NK-92 treated with Interleukin-12 subunit alpha and Interleukin-12 subunit beta, amount 100 ng/mL, for 24 hours (cell line): ENCODE measurements around the gene RIPOR1.
A peak's percentile ranks its signal among the peaks of the same experiment; 100 is the strongest.

Experiments
- DNase-seq: peaks from one replicate; lab custom pipeline; 2025; lab: John Stamatoyannopoulos, UW

Gene RIPOR1

DNA sequence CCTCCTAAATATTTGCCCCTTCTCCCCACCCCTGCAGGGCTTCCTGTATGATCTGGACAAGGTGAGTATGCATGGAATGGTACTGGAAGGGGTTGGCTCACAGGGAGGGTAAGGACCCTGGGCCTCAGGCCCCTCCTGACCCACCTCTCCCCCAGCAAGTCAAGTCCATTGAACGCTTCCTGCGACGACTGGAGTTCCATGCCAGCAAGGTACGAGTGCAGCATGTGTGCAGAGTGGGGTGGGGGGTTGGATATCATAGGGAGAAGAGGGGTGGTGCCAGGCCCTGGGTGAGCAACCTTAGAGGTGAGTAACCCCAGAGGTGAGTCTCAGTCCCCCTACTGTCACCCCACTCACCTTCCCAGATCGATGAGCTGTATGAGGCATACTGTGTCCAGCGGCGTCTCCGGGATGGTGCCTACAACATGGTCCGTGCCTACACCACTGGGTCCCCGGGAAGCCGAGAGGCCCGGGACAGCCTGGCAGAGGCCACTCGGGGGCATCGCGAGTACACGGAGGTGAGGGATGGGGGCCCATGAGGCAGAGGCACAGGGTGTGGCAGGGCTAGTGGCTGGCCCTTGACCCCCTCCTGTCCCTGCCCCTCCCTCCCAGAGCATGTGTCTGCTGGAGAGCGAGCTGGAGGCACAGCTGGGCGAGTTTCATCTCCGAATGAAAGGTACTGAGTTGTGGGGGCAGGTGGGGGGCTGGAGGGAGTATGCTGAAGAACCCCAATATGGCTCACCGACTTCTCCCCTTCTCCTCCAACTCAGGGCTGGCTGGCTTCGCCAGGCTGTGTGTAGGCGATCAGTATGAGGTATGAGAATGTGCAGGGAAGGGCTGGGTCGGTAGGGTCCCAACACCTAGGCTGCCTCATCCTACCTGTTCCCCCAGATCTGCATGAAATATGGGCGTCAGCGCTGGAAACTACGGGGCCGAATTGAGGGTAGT lies 11.3 kb downstream of the RIPOR1 start:
- DNase-seq, result no peak

DNA sequence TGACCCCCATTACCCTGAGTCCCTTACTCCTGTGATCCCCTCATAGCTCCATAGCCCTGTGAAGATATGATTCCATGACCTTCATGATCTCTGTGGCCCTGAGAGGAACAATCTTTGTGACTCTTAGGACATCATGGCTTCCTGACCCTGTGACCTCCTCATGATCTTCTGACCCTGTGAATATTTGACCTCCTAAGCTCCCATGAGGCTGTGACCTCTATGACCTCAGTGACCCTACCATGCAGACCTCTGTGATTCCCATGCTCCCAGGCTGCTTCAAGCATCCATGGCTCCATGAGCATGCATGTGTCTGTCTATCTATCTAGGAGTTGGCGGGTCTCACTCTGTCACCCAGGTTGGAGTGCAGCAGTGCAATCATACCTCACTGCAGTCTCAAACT lies 12.1 kb downstream of the RIPOR1 start:
- DNase-seq, result no peak

DNA sequence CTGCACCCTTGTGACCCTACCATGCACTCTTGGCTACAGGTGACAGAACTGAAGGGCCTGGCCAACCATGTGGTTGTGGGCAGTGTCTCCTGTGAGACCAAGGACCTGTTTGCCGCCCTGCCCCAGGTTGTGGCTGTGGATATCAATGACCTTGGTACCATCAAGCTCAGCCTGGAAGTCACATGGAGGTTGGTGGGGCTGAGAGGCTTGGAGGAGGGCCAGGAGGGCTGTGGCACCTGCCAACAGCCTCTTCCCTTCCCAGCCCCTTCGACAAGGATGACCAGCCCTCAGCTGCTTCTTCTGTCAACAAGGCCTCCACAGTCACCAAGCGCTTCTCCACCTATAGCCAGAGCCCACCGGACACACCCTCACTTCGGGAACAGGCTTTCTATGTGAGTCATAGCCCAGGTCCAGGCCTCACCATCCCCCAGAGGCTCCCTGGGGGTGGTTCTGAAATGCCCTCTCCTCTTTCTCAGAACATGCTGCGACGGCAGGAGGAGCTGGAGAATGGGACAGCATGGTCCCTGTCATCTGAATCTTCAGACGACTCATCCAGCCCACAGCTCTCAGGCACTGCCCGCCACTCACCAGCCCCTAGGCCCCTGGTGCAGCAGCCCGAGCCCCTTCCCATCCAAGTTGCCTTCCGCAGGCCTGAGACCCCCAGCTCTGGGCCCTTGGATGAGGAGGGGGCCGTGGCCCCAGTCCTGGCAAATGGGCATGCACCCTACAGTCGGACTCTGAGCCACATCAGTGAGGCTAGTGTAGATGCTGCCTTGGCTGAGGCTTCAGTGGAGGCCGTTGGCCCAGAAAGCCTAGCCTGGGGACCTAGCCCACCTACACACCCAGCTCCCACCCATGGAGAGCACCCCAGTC lies 13.0 kb downstream of the RIPOR1 start:
- no peak for DNase-seq

DNA sequence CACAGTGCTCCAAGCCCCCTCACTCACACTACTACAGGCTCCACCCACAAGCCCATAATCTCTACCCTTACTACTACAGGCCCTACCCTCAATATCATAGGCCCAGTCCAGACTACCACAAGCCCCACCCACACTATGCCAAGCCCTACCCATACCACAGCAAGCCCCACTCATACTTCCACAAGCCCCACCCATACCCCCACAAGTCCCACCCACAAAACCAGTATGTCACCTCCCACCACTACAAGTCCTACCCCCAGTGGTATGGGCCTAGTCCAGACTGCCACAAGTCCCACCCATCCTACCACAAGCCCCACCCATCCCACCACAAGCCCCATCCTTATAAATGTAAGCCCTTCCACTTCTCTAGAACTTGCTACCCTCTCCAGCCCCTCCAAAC lies 13.8 kb downstream of the RIPOR1 start:
- peak; percentile 23 for DNase-seq

DNA sequence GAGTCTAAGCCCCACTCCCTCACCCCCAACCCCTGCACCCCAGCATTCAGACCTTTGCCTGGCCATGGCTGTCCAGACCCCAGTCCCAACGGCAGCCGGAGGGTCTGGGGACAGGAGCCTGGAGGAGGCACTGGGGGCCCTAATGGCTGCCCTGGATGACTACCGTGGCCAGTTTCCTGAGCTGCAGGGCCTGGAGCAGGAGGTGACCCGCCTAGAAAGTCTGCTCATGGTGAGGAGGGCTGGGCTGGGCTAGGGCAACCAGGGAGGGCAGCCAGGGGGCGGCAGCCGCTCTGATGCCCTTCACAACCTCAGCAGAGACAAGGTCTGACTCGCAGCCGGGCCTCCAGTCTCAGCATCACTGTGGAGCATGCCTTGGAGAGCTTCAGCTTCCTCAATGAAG lies 14.4 kb downstream of the RIPOR1 start:
- no peak for DNase-seq

DNA sequence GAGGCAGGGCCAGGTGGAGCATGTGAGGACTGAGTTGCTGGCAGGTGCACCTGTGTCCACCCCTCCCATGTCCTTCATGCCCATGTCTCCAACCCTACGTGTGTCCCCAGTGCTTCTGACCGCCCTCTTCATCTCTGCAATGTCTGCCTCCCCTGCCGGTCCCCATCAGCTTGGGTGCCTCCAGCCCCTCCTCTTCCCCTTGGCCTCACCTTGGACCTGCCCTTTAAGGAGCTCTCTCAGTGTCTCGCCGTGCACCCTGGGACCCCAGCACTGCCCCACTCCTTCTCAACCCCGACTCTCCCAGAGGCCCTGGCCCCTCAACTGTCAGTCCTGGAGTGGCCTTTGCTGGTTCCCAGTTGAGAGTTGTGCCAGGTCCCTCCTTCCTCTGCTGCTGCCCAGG lies 15.0 kb downstream of the RIPOR1 start:
- no peak for DNase-seq

DNA sequence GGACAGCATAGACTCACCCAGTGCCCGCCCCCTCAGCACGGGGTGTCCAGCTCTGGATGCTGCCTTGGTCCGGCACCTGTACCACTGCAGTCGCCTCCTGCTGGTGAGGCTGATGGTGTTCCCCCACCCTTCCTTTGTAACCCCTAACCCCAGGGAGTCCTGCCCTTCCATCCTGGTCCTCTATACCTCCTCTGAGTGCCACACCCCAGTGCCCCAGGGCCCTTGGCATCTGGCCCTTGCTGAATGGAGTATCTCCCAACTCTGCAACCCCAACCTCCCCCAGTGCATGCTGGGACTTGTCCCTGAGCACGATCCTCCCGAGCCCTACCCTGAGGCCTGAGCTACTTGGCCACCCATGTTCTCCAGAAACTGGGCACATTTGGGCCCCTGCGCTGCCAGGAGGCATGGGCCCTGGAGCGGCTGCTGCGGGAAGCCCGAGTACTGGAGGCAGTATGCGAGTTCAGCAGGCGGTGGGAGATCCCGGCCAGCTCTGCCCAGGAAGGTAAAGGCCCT lies 15.8 kb downstream of the RIPOR1 start:
- DNase-seq, result no peak

DNA sequence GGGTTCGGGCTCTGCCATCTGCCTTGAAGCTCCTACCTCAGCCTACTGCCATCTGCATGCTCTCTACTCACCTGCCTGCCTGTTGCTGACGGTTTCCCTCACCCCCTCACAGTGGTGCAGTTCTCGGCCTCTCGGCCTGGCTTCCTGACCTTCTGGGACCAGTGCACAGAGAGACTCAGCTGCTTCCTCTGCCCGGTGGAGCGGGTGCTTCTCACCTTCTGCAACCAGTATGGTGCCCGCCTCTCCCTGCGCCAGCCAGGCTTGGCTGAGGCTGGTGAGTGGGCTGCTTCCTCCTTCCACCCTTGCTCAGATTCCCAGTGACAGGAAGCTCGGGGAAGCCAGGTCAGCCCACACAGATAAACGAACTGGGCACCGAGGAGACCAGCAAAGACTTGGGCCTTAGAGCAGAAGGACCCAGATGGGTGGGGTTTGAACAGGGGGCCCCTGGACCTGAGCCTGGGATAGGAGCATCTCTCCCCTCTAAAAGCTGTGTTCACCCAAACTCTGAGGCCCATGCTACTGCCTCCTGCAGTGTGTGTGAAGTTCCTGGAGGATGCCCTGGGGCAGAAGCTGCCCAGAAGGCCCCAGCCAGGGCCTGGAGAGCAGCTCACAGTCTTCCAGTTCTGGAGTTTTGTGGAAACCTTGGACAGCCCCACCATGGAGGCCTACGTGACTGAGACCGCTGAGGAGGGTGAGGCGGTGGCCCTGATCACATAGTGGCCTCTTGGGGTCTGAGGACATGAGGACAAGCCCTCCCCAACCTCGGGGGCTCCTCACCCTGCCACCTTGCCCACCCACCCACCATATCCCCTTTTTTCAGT lies 16.4 kb downstream of the RIPOR1 start:
- no peak for DNase-seq

DNA sequence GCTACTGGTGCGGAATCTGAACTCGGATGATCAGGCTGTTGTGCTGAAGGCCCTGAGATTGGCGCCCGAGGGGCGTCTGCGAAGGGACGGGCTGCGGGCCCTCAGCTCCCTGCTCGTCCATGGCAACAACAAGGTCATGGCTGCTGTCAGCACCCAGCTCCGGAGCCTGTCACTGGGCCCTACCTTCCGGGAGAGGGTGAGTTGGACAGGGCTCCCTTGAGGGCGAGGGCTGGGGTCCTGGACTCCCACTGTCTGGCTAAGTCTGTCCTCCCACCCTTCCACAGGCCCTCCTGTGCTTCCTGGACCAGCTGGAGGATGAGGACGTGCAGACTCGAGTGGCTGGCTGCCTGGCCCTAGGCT lies 17.0 kb downstream of the RIPOR1 start:
- DNase-seq, result no peak

DNA sequence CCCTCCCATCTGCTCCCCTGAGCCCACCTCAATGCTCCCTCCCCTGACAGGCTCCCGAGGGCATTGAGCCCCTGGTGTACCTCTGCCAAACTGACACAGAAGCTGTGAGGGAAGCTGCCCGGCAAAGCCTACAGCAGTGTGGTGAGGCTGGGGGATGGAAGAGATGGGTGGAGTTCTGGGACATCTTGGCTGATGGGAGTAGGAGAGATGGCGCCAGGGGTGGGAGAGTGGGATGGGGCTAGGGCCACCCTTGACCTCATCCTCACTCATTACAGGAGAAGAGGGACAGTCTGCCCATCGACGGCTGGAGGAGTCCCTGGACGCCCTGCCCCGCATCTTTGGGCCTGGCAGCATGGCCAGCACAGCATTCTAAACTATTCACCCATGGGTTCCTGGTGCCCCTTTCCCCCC lies 17.5 kb downstream of the RIPOR1 start:
- no peak for DNase-seq

DNA sequence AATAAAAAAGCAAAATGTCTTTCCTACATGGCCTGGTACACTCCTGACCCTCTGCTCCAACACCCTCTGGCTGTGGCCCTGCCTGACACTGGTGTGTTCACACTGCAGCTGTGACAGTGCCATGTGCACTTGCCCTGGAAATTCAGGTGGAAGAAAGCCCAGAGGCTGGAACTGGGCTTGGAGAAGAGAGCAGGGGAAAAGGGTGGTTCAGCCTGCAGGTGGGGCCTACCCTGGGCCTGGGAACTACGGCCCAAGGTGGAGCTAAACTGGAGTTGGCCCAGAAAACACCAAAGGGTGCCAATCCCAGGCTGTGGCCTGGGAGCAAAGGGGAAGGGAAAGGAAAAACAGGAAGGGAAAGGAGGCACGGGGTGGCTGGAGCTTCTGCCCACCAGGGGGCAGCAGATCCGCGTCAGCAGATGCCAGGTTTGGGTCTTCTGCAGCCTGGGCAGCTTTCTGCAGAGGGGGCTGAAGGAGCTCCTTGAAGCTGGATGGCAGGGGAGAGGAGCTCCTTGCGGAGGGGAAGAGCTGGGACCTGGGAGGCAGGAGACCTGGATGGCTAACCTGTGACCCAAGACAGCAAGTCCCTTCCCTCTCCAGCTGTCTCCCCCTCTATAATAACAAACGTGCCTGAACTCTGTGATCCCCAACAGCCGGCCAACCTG lies 18.3 kb downstream of the RIPOR1 start:
- DNase-seq, result peak; percentile 50

DNA sequence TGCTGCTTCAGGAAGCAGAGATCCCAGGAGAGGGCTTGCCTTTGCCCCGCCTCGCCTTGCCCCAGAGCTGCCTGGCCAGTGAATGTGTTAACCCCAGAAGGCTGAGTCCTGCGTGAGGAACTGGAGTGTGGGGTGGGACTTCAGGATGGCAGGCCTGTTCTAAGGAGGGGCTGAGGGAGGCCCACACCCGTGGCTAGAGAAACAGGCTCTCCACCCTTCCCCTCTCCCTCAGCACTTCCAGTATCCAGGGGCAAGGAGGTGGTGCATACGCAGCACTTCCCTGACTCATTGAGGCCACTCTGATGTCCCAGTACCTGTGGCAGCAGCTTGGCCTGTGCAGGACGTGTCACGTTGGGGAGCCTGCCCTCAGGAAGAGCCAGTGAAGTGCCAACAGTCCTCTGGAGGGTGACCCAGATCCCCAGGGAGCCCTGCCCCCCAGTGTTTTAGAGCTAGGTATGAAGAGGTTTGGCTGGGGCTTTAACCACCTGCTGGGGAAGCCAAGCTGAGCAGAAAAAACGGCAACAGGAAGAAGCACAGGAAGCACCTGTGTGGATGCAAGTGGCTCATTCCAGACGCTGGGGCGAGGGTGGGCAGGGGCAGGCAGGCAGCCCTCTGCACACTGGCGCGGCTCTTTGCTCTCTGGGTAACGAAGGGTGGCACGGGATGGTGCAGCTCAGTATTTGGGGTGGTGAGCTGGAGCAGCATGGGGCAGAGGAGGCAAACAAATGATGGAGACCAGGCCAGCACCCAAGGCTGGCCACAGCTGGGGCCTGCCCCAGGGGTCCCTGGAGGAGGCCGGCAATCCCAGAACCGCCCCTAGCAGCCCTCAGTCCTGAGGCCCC lies 19.0 kb downstream of the RIPOR1 start:
- no peak for DNase-seq

DNA sequence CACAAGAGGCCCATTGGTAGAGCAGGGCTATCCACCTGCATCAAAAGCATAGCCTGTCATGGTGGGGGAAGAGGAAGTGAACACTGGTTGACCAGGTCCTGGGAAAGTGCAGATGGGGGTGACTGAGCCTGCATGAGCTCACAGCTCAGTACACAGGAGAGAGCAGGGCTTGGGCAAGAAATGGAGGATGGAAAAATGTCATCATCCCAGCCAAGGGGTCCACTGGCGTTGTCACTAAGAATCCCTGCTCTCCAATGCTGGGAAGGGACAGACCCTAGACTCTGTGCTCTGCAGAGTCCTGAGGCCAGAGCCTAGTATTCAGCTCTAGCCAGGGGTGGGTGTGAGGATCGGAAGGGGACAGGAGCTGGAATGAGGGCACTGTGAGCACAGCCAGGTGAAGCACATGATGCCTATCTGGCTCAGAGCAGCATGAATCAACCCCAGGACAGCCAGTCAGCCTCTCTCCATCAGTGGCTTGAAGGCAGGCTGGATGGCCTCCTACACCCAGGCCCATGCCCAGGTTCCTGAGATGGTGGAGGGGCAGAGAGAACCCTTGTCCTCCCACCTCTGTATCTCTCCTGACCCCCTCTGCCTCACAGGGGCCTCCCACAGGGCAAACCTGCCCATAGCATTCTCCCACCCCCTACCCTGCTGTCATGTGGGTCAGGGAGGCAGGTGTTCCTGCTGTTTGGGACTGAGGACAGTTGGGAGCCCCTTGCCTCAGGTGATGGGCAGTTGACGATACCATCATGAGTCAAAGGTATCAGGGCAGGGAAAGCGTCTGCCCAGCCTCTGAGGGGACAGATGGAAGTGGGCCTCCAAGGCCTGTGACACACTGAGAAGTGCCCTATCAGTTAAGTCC lies 19.9 kb downstream of the RIPOR1 start:
- no peak for DNase-seq

DNA sequence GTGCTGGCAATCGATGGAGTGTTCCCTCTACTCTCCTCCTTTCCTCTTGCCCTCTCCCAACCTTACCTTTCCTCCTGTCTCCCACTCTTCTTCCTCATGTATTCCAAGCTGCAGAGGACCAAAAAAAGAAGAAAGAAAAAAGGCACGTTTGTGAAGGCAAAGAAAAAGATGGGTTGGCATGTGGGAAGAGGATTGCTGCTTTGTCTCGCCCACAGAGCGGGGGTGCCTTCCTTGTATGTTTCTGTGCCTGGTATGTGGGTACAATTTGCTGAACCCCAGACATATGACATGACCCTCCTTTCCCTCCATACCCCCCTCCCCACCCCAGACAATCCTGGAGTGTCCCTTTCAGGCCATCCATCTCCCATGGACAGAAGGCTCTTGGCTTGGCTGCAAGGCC lies 20.6 kb downstream of the RIPOR1 start:
- no peak for DNase-seq

DNA sequence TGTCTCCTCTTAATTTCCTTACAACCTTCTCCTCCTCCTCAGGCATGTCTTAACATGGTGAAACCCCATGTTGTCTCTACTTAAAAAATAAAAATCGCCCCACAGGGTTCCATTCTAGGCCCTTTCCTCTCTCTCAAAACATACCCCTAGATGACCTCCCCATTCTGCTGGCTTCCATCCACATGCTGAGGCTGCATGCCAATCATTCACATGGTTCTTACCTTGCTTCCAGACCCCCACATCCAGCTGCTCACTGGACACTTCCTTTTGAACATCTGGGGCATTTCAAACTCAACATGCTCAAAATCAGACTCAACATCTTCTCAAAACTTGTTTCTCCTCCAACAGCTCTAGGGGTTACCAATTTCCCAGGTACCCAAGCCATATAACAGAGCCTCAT lies 21.3 kb downstream of the RIPOR1 start:
- DNase-seq, result no peak

DNA sequence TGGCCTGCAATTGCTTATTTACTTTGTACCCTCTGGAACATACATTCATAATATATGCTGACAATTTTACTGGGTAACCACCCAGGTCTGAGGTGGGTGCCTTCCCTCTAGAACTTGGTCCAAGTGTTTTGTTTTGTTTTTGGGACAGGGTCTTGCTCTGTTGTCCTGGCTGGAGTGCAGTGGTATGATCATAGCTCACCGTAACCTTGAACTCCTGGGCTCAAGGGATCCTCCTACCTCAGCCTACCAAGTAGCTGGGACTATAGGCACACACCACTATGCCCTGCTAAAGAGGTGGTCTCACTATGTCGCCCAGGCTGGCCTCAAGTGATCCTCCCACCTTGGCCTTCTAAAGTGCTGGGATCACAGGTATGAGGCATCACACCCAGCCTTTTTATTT lies 22.5 kb downstream of the RIPOR1 start:
- no peak for DNase-seq

DNA sequence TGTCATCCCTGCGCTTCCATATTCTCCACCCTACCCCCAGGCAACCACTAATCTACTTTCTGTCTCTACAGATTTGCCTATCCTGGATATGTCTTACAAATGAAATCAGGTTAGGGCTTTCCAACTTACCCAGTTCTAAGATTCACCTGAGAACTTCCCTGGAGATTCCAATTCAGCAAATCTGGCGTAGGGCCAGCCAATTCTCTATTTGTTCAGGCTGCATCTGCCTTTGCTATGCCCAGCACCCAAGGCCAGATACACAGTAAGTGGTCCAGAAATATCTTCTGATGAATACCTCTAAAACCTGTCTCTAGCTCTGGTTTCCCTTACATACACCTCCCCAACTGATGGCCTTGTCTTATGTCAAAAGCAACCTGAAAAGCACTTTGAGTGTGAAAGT lies 23.3 kb downstream of the RIPOR1 start:
- no peak for DNase-seq

DNA sequence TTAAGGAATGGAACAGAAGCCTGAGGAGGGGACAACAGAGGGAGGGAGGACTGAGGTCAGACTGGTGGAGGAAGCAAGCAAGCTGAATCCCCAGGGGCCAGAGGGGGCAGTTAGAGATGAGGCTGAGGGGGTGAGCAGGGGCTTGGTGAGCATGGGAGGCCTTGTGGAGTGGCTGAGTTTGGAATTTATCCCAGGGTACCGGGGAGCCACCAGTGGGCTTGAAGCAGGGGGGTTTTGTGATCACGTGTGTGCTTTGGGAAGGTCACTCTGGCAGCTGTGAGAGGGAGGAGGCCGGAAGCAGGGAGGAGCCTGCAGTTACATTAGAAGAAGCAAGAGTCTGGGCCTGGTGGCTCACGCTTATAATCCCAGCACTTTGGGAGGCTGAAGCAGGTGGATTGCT lies 23.8 kb downstream of the RIPOR1 start:
- DNase-seq, result no peak

DNA sequence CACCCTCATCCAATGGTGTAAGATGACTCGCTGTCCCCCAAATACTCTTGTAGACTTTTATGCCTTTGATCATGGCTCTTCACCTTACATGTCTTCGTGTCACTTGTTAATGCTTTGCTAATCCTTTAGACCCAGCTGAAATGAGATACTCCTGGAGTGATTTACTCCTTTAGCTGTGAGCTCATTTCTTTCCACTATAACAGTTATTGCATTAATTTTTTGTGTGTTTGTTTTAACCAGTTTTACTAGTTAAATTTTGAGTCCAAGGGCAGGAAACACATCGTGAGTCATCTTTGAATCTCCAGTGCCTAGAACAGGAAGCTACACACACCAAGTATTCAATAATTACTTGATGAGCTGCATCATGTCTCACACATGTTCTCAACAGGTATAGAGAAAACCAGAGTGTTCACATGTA lies 27.2 kb downstream of the RIPOR1 start:
- no peak for DNase-seq

DNA sequence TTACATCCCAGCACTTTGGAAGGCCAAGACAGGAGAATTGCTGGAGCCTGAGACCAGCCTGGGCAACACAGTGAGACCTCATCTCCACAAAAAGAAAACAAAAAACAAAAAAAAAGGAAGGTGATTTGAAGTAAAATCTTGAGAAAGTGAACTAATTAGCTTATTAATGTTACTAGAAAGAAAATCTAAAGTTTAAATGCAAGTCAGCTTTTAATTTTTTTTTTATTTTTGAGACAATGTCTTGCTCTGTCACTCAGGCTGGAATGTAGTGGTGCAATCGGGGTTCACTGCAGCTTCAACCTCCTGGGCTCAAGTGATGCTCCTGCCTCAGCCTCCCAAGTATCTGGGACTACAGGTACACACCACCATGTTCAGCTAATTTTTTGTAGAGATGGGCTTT lies 30.2 kb downstream of the RIPOR1 start:
- DNase-seq, result no peak
